D721Med (cell line): ENCODE data around the gene P2RY6.

Experiments
- DNase-seq: peaks from one replicate; pipeline ENCODE4 v3.0.0; 2011; ENCODE audit warnings: low spot score; ENCODE audit not compliant: insufficient read length
- FAIRE-seq: peaks from 2 replicates; lab custom pipeline; 2011; peaks lifted over from hg19 to GRCh38; lab: Jason Lieb, UNC
- TF ChIP-seq, protein P1 (sequence below): IDR thresholded peaks from 2 replicates; pipeline ENCODE4 v1.5.1; 2012; ENCODE audit warnings: mild to moderate bottlenecking, control low read depth; ENCODE audit not compliant: insufficient read depth; ENCODE audit errors: missing control alignments

P2RY6 gene

DNA sequence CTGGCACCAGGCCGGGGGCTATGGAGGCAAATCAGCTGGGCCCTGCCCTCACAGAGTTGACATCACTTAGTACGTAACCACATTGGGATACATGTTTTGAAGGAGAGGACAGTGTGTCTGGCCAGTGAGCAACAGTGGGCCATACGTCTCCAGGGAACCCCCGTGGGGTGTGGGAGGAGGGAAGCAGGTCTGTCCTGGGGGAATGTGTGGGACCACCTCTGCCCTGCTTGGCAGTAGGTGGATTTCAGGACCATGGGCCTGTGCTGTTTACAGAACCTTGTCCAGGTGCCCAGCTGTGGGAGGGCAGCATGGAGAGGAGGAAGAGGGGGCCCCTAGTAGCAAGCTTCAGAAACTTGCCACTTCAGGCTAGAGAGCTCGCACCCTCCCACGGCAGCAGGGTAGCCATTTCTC is 33.0 kb upstream of the P2RY6 start:
- DNase-seq = no peak
- no peak for FAIRE-seq
- TF ChIP-seq, protein P1, sequence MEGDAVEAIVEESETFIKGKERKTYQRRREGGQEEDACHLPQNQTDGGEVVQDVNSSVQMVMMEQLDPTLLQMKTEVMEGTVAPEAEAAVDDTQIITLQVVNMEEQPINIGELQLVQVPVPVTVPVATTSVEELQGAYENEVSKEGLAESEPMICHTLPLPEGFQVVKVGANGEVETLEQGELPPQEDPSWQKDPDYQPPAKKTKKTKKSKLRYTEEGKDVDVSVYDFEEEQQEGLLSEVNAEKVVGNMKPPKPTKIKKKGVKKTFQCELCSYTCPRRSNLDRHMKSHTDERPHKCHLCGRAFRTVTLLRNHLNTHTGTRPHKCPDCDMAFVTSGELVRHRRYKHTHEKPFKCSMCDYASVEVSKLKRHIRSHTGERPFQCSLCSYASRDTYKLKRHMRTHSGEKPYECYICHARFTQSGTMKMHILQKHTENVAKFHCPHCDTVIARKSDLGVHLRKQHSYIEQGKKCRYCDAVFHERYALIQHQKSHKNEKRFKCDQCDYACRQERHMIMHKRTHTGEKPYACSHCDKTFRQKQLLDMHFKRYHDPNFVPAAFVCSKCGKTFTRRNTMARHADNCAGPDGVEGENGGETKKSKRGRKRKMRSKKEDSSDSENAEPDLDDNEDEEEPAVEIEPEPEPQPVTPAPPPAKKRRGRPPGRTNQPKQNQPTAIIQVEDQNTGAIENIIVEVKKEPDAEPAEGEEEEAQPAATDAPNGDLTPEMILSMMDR = no peak

DNA sequence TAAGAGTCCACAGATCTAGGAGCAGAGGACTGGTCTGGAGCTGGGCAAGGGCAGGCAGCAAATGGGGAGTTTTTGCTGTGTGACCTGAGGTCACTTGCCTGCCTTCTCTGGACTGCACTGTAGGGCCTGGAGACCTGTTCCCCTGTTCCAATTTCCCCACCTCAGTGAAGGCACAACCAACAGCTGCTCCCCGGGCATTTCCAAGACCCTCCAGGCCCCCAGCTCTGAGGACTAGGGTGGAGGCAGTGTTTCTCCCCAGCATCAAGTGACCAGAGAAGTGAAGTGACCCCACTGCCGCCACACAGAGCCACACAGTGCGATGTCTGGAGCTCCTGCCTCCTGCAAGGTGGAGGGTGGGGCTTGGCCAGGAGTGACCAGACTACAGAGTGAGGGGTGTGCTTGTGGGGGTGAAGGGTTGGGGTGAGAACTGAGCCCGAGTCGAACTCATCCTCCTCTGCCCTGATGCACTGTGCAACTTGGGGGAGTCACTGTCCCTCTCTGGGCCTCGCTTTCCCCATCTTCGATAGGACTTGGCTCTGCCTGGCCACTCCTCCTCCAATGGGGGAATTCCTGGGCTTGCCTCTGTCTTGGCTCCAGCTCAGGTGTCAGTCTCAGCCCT is 32.5 kb upstream of the P2RY6 start:
- no peak for FAIRE-seq
- TF ChIP-seq, protein P1 = no peak
- no peak for DNase-seq

DNA sequence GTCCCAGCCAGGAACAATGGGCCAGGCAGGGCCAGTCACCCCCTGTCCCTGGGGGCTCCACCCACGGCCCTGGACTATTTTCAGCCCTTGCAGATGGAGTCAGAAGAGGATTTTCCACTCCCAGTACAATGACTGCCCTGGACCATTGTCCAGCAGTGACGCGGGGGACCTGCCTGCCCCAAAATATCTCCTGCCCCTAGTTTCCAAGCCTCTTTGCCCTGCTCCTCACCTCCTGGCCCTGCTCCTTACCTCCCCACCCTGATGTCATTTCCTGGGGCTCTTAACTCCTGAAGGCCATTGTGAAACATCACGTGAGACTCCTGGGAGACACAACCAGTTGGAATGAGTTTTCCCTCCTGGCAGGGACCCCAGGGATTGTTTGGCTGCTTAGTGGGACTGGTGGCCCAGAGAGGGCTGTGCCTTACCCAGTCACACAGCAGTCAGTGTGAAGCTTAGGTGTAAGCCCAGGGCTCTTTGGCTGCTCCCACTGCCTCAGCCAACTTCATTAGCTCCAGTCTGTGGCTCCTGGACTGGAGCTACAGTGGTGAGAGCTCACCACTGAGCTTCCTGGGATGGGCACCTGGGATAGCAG is 31.9 kb upstream of the P2RY6 start:
- TF ChIP-seq, protein P1 = no peak
- FAIRE-seq (no peak), DNase-seq (no peak)

DNA sequence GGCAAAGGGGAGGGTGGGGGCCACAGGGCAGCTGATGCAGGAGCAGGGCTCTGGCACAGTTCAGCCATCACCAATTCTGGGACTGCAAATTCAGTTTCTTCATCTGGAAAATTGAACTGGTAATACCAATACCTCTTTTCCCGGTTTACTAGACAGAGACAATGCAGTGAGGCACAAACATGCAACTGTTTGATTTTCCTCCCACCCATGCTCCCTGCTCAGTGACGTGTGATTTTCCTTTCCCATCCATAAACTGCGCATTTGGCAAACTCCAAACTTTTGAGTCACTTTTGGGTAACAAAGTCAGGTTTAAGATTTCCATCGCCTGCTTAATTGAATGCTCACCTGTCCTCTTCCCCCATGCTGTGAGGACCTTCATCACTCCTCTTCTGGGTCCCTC is 30.8 kb upstream of the P2RY6 start:
- TF ChIP-seq, protein P1 = no peak
- FAIRE-seq (no peak), DNase-seq (no peak)

DNA sequence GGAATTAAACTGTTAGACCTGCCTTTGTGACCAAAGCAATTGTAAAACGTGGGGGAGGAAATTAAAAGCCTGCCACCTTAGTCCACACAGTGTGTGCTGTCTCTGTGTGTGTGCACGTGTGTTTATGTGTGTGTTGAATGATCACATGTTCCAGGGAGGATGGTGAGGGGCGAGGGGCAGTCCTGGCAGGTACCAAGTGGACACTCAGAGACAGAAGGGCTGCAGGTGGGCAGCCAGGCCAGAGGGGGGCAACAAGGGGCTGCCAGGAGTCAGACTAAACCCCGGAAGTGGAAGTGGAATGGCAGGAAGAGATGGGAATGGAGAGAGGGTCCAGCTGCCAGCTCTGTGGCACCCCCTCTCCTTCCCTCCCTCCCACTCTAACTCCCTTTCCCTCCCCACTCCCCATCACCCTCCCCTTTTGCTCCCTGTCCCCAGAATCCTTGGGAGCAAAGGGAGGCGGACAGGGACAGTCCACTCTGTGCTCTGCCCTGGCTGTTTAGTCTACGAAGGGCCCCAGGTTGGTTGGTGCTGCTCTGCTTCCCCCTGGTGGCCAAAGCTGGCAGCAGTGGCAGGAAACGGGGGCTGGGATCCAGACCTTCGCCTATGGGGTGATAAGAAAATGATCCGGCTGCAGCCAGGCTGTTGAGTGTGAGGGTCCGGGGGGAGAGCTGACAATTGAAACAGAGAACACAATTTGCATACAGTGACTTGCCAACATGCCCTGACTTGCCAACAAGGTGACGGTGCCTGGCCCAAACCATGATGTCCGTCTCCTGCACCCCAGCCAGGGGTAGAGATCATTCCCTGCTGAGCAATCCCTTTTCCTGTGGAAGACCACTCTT is 29.7 kb upstream of the P2RY6 start:
- FAIRE-seq (no peak), DNase-seq (peak; percentile 51)
- TF ChIP-seq, protein P1 = peak; percentile 94

DNA sequence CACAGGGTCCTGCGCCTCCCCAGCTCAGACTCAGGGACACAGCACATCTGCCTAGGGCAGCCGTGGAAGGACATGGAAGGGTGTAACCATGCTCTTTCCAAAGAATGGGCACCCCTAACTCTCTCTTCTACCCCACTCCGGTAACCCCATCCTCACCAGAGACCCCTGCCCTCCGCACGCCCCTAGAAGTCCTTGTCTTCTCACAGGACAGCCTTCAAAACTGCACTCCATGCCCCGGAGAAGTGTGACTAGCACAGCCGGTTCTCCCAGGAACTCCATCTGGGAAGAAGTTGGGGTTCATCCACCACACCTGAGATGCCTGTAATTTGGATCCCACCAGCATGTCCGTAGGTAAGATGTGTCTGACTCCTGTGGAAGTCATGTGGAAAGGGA is 29.0 kb upstream of the P2RY6 start:
- TF ChIP-seq, protein P1 = no peak
- FAIRE-seq (no peak), DNase-seq (no peak)
